ENCODE results near the gene LDLRAD4.

DNA sequence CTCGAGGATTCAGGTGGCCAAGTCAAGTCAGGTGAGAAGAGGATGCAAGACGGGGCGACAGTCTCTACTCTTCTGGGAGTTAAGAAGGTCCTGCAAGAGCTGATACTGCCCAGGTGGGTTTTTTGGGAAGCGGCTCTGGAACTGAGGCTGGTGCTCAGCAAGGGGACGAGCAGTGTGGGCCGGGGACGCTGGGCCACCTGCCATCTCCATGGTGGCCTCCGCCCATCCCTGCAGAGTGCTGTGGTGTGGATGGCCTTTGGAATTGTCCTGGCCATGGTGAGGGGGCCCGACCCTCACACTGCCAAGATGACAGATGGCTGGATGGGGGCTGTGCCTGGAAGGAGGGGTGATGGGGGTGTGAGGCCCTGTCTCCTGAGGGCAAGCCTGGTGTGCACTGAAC, 34.2 kb upstream of the LDLRAD4 start:
- TF ChIP-seq CTCF (IDR thresholded peaks at IDR 0.05) (no peak), POLR2A (IDR thresholded peaks at IDR 0.05) (no peak)

Data from lower leg skin (tissue), 3 donors.